Nephron progenitor cell (in vitro differentiated cells): ENCODE measurements around the gene PSTPIP1.

ENCODE experiments used
- DNase-seq: peaks from one replicate; pipeline ENCODE4 v3.0.0; 2021
- H3K27ac Mint-ChIP-seq: 2 replicates; pipeline ENCODE4 v1.8.0; 2021; ENCODE audit warnings: mild to moderate bottlenecking, moderate library complexity, mixed read lengths
- H3K27me3 Mint-ChIP-seq: 2 replicates; pipeline ENCODE4 v1.8.0; 2021; ENCODE audit warnings: mild to moderate bottlenecking, low read depth, mixed read lengths; ENCODE audit not compliant: poor library complexity
- H3K36me3 Mint-ChIP-seq: 2 replicates; pipeline ENCODE4 v1.8.0; 2021; ENCODE audit warnings: low read depth, mixed read lengths
- H3K4me1 Mint-ChIP-seq: 2 replicates; pipeline ENCODE4 v1.8.0; 2021; ENCODE audit warnings: mixed read lengths
- H3K4me3 Mint-ChIP-seq: 2 replicates; pipeline ENCODE4 v1.8.0; 2021; ENCODE audit warnings: mild to moderate bottlenecking, moderate library complexity, mixed read lengths
- H3K9me3 Mint-ChIP-seq: 2 replicates; pipeline ENCODE4 v1.8.0; 2021; ENCODE audit warnings: mild to moderate bottlenecking, moderate library complexity, mixed read lengths
- TF ChIP-seq, protein P1 (sequence below): fragments of 200-600 bp; sonication (generic); IDR thresholded peaks from 2 replicates; pipeline ENCODE4 v1.5.0; 2021; ENCODE audit warnings: antibody characterized with exemption

PSTPIP1 gene

DNA sequence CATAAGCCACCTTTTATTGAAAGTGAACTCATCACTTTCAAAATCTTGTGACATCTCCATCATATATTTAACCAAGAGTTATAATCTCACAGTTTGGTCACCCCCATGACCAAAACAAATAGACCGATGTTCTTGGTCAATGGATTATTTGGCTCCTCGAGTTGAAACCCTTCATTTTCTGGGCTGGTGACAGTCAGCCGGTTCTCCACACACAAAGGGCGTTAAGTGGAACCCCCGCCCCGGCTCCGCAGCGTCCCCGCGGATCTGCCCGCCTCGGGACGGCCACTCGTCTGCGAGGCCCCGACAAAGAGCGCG is 75.2 kb downstream of the PSTPIP1 start:
- peaks cover 22% of the 10 kb centered on the region for H3K36me3 Mint-ChIP-seq
- peaks cover 3% of the 10 kb centered on the region for H3K9me3 Mint-ChIP-seq
- H3K27me3 Mint-ChIP-seq: peaks cover 7% of the 10 kb centered on the region
- no peak overlapping the region for H3K27ac Mint-ChIP-seq
- H3K4me3 Mint-ChIP-seq: peak overlapping the region; percentile 93
- TF ChIP-seq, protein P1, sequence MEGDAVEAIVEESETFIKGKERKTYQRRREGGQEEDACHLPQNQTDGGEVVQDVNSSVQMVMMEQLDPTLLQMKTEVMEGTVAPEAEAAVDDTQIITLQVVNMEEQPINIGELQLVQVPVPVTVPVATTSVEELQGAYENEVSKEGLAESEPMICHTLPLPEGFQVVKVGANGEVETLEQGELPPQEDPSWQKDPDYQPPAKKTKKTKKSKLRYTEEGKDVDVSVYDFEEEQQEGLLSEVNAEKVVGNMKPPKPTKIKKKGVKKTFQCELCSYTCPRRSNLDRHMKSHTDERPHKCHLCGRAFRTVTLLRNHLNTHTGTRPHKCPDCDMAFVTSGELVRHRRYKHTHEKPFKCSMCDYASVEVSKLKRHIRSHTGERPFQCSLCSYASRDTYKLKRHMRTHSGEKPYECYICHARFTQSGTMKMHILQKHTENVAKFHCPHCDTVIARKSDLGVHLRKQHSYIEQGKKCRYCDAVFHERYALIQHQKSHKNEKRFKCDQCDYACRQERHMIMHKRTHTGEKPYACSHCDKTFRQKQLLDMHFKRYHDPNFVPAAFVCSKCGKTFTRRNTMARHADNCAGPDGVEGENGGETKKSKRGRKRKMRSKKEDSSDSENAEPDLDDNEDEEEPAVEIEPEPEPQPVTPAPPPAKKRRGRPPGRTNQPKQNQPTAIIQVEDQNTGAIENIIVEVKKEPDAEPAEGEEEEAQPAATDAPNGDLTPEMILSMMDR: no peak
- no peak for DNase-seq
- peaks cover 60% of the 10 kb centered on the region for H3K4me1 Mint-ChIP-seq

DNA sequence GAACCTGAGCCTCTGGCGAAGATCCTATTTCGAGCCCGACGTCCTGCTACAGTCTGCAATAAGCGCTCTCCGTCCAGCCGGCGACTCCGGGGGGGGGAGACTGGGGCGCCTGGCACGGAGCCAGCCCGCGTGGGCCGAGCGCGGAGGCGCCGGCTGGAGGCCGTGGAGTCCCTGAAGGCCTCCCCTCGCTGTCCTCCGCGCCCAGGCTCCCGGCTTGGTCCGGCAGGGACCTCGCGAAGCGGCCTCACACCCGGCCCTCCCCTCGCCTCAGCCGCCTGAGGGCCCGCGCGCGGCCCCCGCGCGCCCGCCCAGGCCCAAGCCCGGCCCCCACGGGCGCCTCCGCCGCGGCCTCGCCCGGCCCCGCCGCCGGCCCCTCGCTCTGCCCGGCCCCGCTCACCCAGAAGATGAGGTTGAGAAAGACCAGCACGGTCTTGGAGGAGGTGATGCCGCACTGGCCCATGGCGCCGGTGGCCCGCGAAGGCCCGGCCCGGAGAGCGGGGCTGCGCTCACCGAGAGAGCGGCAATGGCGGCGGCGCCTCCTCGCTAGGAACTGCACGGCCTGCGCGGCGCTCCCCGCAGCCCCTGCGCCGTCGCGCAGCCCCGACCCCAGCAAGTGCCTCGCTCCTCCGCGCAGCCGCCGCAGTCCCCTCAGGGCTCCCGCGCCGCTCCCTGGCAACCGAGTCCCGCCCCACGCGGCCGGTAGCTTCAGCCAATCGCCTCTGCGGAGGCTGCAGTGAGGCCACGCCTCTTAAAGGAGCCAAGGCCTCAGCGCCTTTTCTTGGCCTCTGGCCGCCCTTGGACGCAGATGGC is 75.8 kb downstream of the PSTPIP1 start, which contains the start of gene TSPAN3:
TSS of gene TSPAN3 (minus strand) at position 615 of the 810 bp plus-strand sequence. CDS start at position 460, 155 bp downstream.
- no peak within 1 kb of the TSS for H3K27ac Mint-ChIP-seq
- TF ChIP-seq, protein P1: no peak
- peaks cover 7% of the 10 kb centered on the region for H3K27me3 Mint-ChIP-seq
- peaks cover 3% of the 10 kb centered on the region for H3K9me3 Mint-ChIP-seq
- peaks cover 22% of the 10 kb centered on the region for H3K36me3 Mint-ChIP-seq
- peak within 1 kb of the TSS; percentile 93 for H3K4me3 Mint-ChIP-seq
- DNase-seq: peak; percentile 96
- peaks cover 59% of the 10 kb centered on the region for H3K4me1 Mint-ChIP-seq

DNA sequence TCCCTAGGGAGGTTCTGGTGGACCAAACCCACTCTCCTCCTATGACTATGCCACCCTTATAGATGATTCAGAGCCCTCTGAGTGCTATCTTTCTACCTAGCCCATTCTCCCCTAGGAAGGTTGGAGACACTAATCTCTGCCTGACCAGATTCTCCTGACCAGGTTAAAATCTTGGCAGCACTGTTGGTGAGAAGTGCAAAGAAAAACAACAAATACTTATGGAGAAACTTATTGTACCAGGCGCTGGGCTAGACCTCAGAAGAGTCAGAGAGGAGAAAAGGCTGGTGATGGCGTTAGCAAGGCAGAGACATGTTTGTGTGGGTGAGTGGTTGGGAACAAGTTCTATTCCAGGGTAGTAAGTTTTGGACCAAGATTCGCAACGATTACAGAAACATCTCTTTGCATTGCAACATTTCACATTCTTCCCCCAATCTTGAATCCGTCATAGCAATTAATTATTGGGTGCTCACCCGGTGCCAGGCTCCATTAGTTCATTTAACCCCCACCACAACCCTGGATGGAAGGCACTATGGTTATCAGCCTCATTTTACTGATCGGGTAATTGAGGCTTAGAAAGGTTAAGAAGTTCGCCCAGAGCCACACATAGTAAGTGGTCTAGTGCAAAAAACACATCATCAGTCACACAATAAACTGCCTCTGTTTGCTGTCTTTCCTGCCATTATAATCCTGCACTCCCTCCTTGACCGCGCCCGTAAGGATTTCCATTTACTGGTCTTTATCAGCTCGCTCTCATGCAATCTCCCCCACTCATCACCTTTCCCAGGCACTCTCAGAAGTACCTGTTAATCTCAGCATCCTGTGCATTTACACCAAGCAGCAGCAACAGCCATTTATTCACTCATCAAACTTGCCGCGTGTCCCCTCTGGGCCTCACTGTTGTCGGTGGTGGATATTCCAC is 76.6 kb downstream of the PSTPIP1 start:
- no peak overlapping the region for H3K27ac Mint-ChIP-seq
- TF ChIP-seq, protein P1: no peak
- DNase-seq: no peak
- peaks cover 56% of the 10 kb centered on the region for H3K4me1 Mint-ChIP-seq
- peaks cover 3% of the 10 kb centered on the region for H3K9me3 Mint-ChIP-seq
- H3K36me3 Mint-ChIP-seq: peaks cover 19% of the 10 kb centered on the region
- peak overlapping the region; percentile 70 for H3K4me3 Mint-ChIP-seq
- H3K27me3 Mint-ChIP-seq: peaks cover 10% of the 10 kb centered on the region

DNA sequence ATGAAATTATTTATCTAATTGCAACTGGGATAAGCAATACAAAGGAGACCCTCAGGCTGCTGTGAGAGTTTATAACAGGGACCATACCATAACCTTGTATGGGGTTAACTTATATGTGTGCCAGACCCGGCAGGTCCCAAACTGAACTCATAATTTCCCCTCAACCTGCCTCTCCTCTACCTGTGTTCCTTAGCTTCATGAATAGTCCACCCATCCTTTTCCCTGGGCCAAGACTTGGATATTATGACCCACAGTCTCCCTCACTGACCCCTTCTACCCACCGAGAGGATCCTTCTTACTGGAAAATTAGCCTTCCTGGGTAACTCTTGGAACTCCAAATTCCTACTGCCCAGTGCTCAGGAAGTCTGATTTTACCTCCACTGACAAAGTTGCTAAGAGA is 79.4 kb downstream of the PSTPIP1 start:
- Mint-ChIP-seq H3K36me3 (peaks cover 4% of the 10 kb centered on the region), H3K27me3 (peaks cover 11% of the 10 kb centered on the region), H3K9me3 (peaks cover 3% of the 10 kb centered on the region), H3K27ac (peak overlapping the region; percentile 43), H3K4me1 (peaks cover 29% of the 10 kb centered on the region), H3K4me3 (no peak overlapping the region)
- no peak for DNase-seq
- TF ChIP-seq, protein P1: no peak

DNA sequence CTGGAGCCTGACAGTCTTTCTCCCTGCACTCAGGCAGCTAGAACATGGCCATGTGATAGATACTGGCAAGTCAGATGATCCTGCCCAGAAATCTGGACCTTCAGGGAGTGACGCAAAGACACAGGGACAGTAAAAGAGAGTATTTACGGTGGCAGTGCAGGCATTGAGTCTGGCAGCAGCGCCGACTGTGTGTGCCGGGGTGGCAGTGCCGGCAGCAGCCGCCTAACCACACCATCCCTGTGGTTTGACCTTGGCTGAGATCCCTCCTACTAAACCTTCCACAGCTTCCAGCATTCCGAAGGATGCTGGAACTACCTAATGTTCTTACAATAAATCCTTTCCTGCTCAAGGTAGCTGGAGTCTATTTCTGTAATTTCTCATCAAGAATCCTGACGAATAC is 80.6 kb downstream of the PSTPIP1 start:
- H3K9me3 Mint-ChIP-seq: peaks cover 3% of the 10 kb centered on the region
- no peak for DNase-seq
- TF ChIP-seq, protein P1: no peak
- no peak overlapping the region for H3K27ac Mint-ChIP-seq
- no peak overlapping the region for H3K4me3 Mint-ChIP-seq
- H3K36me3 Mint-ChIP-seq: peaks cover 4% of the 10 kb centered on the region
- peaks cover 21% of the 10 kb centered on the region for H3K4me1 Mint-ChIP-seq
- peaks cover 11% of the 10 kb centered on the region for H3K27me3 Mint-ChIP-seq
